OCI-LY3 (cell line): ENCODE data around the gene MUC4.

Experiments
- H2AFZ ChIP-seq: fragments of 200-600, 300-600 bp; shearing (Covaris generic); 2 replicates; pipeline ENCODE4 v1.6.0; 2014; ENCODE audit warnings: antibody characterized with exemption, low read depth, low read length
- H3K27ac ChIP-seq: fragments of 200-600, 300-600 bp; sonication (generic); 2 replicates; pipeline ENCODE4 v1.5.1; 2014; ENCODE audit warnings: mild to moderate bottlenecking, low read length, moderate library complexity, mixed read lengths
- H3K27me3 ChIP-seq: fragments of 200-600, 300-600 bp; sonication (generic); 2 replicates; pipeline ENCODE4 v1.6.1; 2014; ENCODE audit warnings: low read depth, low read length, mixed read lengths
- H3K36me3 ChIP-seq: fragments of 200-600, 300-600 bp; sonication (generic); replicated peaks from 2 replicates; pipeline ENCODE3; 2014; ENCODE audit warnings: low read depth, low read length, mixed read lengths
- H3K4me1 ChIP-seq: fragments of 300-600, 200-600 bp; sonication (generic); 2 replicates; pipeline ENCODE4 v1.6.1; 2014; ENCODE audit warnings: low read length, mixed read lengths
- H3K4me2 ChIP-seq: fragments of 200-600, 300-600 bp; sonication (generic); 2 replicates; pipeline ENCODE4 v1.6.1; 2014; ENCODE audit warnings: low read length, mixed read lengths
- H3K4me3 ChIP-seq: fragments of 300-600, 200-600 bp; sonication (generic); 2 replicates; pipeline ENCODE4 v1.5.1; 2014; ENCODE audit warnings: antibody characterized with exemption, mild to moderate bottlenecking, low read length, moderate library complexity
- H3K79me2 ChIP-seq: fragments of 300-600, 200-600 bp; shearing (Covaris generic); 2 replicates; pipeline ENCODE4 v1.6.1; 2014; ENCODE audit warnings: mild to moderate bottlenecking, low read length, mixed read lengths
- H3K9ac ChIP-seq: fragments of 300-600, 200-600 bp; shearing (Covaris generic); 2 replicates; pipeline ENCODE4 v1.6.0; 2014; ENCODE audit warnings: mild to moderate bottlenecking, low read length, moderate library complexity
- H3K9me3 ChIP-seq: fragments of 200-600, 300-600 bp; shearing (Covaris generic); 2 replicates; pipeline ENCODE4 v1.6.1; 2014; ENCODE audit warnings: low read length, mixed read lengths; ENCODE audit not compliant: insufficient read depth
- H4K20me1 ChIP-seq: fragments of 200-600, 300-600 bp; sonication (generic); 2 replicates; pipeline ENCODE4 v1.6.1; 2016; ENCODE audit warnings: low read length, mixed read lengths; ENCODE audit not compliant: insufficient read depth
- EZH2phosphoT487 ChIP-seq: fragments of 200-600 bp; shearing (Covaris generic); IDR thresholded peaks from 2 replicates; pipeline ENCODE4 v1.6.1; 2018; ENCODE audit warnings: antibody characterized with exemption, mixed run types, low read depth
- TF ChIP-seq, protein P1 (sequence below): fragments of 200-600, 300-600 bp; sonication (generic); IDR thresholded peaks from 2 replicates; pipeline ENCODE4 v1.5.1; 2014; ENCODE audit warnings: antibody characterized with exemption, low read length, low read depth

MUC4 gene

DNA sequence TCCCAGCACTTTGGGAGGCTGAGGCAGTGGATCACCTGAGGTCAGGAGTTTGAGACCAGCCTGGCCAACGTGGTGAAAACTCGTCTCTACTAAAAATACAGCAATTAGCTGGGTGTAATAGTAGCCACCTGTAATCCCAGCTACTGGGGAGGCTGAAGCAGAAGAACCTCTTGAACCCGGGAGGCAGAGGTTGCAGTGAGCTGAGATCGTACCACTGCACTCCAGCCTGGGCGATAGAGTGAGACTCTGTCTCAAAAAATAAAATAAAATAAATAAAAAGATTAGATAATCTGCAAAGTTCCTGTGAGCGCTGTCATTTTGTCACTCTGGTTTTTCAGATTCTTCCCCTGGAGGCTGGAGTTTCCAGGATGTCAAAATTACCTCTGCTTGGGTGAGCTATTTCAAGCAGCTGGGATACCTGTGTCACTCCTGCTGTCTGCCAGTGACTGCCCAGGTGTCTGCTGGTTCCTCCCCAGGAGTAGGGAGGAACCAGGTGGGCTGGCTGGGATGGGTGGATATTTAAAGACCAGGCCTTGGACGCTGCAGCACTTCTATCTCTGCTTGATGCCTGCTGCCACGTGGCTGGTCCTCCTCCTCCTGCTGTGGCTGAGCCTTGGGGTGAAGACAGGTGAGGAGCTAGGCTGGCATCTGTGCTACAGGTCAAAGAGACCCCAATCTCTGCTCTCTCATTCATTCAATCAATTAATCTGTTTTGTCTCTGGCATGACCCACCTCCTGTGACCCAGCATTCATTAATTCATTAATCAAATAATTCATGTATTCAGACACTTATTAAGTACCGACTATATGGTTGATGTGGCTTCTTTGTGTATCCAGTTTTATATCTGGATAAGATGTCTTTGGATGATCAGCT is 110.5 kb downstream of the MUC4 start:
- Histone ChIP-seq H3K9ac (no peak overlapping the region), H4K20me1 (no peaks in the 10 kb centered on the region), H3K27ac (no peak overlapping the region), H3K79me2 (no peaks in the 10 kb centered on the region), H3K4me3 (no peak overlapping the region), H2AFZ (no peak overlapping the region), H3K36me3 (peaks cover 13% of the 10 kb centered on the region), H3K9me3 (no peaks in the 10 kb centered on the region), H3K4me1 (no peaks in the 10 kb centered on the region), H3K27me3 (no peaks in the 10 kb centered on the region), H3K4me2 (no peak overlapping the region)
- no peak for TF ChIP-seq EZH2phosphoT487
- TF ChIP-seq, protein P1, sequence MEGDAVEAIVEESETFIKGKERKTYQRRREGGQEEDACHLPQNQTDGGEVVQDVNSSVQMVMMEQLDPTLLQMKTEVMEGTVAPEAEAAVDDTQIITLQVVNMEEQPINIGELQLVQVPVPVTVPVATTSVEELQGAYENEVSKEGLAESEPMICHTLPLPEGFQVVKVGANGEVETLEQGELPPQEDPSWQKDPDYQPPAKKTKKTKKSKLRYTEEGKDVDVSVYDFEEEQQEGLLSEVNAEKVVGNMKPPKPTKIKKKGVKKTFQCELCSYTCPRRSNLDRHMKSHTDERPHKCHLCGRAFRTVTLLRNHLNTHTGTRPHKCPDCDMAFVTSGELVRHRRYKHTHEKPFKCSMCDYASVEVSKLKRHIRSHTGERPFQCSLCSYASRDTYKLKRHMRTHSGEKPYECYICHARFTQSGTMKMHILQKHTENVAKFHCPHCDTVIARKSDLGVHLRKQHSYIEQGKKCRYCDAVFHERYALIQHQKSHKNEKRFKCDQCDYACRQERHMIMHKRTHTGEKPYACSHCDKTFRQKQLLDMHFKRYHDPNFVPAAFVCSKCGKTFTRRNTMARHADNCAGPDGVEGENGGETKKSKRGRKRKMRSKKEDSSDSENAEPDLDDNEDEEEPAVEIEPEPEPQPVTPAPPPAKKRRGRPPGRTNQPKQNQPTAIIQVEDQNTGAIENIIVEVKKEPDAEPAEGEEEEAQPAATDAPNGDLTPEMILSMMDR = no peak

DNA sequence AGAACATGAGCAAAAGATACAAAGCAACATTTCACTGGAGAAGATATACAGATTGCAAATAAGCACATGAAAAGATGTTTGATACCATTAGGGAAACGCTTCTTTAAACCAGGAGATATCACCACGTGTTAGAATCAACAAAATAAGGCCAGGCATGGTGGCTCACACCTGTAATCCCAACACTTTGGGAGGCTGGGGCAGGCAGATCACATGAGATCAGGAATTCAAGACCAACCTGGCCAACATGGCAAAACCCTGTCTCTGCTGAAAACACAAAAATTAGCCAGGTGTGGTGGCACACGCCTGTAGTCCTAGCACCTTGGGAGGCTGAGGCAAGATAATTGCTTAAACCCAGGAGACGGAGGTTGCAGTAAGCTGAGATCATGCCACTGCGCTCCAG is 111.4 kb downstream of the MUC4 start:
- TF ChIP-seq EZH2phosphoT487 = no peak
- TF ChIP-seq, protein P1 = no peak
- H3K27me3 ChIP-seq = no peaks in the 10 kb centered on the region

GRCh38 chr3:195699860-195700259 is 111.9 kb downstream of the MUC4 start:
- no peaks in the 10 kb centered on the region for H3K4me1 ChIP-seq
- peaks cover 13% of the 10 kb centered on the region for H3K36me3 ChIP-seq
- H3K4me2 ChIP-seq = no peak overlapping the region
- no peaks in the 10 kb centered on the region for H3K9me3 ChIP-seq
- no peak overlapping the region for H3K4me3 ChIP-seq
- no peak overlapping the region for H3K27ac ChIP-seq
- no peaks in the 10 kb centered on the region for H4K20me1 ChIP-seq
- TF ChIP-seq EZH2phosphoT487 = no peak
- TF ChIP-seq, protein P1 = no peak
- no peak overlapping the region for H3K9ac ChIP-seq
- H2AFZ ChIP-seq = no peak overlapping the region
- no peaks in the 10 kb centered on the region for H3K27me3 ChIP-seq
- H3K79me2 ChIP-seq = no peaks in the 10 kb centered on the region

More for the DNA sequence above, 111.4 kb downstream of the MUC4 start:
- Histone ChIP-seq H3K9me3 (no peaks in the 10 kb centered on the region), H2AFZ (no peak overlapping the region), H3K27ac (no peak overlapping the region), H3K4me3 (no peak overlapping the region), H3K79me2 (no peaks in the 10 kb centered on the region), H3K4me2 (no peak overlapping the region), H4K20me1 (no peaks in the 10 kb centered on the region), H3K4me1 (no peaks in the 10 kb centered on the region), H3K36me3 (peaks cover 13% of the 10 kb centered on the region), H3K9ac (no peak overlapping the region)

DNA sequence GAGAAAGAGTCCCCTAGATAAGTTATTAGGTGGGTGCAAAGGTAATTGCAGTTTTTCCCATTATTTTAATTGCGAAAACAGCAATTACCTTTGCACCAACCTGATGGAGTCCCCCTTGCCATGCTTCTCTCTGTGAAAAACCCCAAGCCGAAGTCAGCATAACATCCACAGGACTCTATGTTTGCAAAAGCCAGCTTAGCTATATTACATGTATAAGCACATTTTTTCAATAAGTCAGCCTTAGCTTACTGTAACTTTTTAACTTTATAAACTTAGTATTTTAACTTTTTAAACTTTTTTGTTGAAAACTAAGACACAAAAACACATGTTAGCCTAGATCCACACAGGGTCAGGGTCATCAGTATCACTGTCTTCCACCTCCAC is 112.3 kb downstream of the MUC4 start:
- H3K4me1 ChIP-seq = no peaks in the 10 kb centered on the region
- H3K27ac ChIP-seq = no peak overlapping the region
- H3K9ac ChIP-seq = no peak overlapping the region
- TF ChIP-seq, protein P1 = no peak
- TF ChIP-seq EZH2phosphoT487 = no peak
- H4K20me1 ChIP-seq = no peaks in the 10 kb centered on the region
- no peaks in the 10 kb centered on the region for H3K27me3 ChIP-seq
- no peak overlapping the region for H3K4me2 ChIP-seq
- H3K79me2 ChIP-seq = no peaks in the 10 kb centered on the region
- no peak overlapping the region for H3K4me3 ChIP-seq
- H3K36me3 ChIP-seq = peaks cover 16% of the 10 kb centered on the region
- no peak overlapping the region for H2AFZ ChIP-seq
- H3K9me3 ChIP-seq = no peaks in the 10 kb centered on the region
